Kidney tubule cell (primary cell): Measurements from ENCODE around the gene UBA5.
"Not testable (repeated sequence)": the region's sequence is repeated elsewhere in the genome, so short reads cannot be mapped to it uniquely, and the experiment has no call there.

Experiments used
- DNase-seq: peaks from one replicate; pipeline ENCODE4 v3.0.0-alpha.2; 2018; ENCODE audit warnings: low spot score

The UBA5 gene

DNA sequence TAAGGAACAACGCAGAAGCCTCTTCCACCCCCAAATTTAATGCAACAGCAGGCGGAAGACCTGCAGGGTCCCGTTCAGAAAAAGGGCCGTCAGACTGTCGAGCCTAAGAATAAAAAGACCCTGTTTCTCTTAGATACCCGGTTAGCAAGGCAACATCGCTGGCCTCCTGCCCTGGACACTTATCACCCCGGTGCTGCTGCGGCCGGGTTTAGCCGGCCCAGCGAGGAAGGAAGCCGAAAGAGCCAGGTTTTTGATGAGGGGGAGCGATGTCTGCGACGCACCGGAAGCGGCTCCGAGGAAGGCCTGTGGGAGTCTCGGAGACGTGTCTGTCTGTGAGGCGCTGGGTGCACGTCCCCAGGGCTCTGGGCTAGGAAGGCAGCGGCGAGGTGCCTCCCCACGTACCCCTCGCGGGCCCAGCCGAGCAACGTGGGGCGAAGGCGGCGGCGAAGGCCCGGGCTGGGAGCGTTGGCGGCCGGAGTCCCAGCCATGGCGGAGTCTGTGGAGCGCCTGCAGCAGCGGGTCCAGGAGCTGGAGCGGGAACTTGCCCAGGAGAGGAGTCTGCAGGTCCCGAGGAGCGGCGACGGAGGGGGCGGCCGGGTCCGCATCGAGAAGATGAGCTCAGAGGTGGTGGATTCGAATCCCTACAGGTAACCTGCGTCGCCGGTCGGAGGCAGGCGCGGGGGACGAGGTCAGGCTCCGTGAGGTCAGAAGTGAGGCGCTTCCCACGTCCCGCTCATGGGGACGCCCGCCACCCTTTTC, at the start of gene UBA5:
UBA5 (plus strand) TSS at position 278 of the 759 bp plus-strand sequence; CDS start at position 487, 209 bp downstream.
- DNase-seq: peak; percentile 77

DNA sequence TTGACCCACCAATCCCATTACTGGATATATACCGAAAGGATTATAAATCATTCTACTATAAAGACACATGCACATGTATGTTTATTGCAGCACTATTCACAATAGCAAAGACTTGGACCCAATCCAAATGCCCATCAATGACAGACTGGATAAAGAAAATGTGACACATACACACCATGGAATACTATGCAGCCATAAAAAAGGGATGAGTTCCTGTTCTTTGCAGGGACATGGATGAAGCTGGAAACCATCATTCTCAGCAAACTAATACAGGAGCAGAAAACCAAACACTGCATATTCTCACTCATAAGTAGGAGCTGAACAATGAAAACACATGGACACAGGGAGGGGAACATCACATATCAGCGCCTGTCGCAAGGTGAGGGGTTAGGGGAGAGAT, 44.8 kb upstream of the UBA5 start:
- not testable (repeated sequence) for DNase-seq

DNA sequence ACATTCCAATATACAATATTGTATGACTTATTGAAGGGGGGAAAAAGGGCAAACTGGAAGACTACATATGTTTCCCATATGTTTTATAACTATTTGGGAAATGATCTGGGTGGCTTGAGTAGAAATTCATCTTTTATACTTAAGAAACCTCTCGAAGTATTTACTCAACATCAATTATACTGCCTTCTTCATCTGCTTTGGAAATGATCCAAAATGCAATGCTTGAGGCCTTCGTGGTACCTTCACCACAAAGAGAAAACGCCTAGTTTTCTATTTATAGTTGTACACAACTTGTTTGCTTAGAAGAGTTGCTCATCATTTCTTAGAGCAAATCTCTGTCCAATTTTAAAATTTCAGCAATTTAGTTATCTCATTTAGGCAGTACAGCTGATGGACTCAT, 44.2 kb upstream of the UBA5 start:
- DNase-seq: no peak

DNA sequence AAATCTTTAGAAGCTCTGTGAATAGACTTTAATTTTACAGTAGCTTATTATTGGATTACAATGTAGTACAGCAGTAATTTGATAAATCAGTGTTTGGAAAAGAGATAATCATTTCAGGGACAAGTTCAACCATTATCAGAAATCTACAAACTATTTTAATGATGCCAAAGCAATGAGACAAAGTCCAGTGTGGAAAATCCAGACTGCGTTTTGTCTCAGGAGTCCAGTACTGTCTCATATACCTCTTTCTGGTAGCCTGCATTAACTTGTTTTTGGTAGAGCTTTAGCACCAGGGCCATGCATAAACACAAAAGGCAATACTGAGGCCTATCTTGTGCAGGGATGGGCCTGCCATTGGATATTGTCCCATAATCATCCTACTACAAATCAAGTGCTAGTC, 43.3 kb upstream of the UBA5 start:
- no peak for DNase-seq

- no peak for DNase-seq
These were observed 38.0 kb upstream of the UBA5 start for GRCh38 chr3:132622148-132622547.

- no peak for DNase-seq
These were observed 37.4 kb upstream of the UBA5 start for GRCh38 chr3:132622761-132623160.

GRCh38 chr3:132623646-132624045, 36.5 kb upstream of the UBA5 start:
- DNase-seq: no peak

- no peak for DNase-seq
These were observed 35.3 kb upstream of the UBA5 start for GRCh38 chr3:132624790-132625189.

- no peak for DNase-seq
These were observed 34.5 kb upstream of the UBA5 start for GRCh38 chr3:132625613-132626012.

DNA sequence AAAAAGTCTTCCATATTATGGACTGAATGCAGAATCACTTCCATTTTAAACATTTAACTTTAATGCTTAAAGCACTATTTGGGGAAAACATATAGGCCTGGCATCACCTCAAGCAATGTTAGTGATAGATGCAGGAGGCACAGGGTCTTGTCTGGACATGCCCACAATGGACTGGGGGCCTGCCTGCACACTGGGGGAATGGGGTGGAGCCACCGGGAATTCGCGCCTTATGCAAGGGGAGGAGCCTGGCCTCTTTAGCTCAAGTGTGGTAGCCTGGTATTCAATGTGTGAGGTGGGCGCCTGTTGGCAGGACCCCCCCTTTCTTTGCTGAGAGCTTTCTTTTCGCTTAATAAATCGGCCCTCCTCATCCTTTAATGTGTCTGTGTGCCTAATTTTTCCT, 33.2 kb upstream of the UBA5 start:
- DNase-seq: no peak

- no peak for DNase-seq
These were observed 32.0 kb upstream of the UBA5 start for GRCh38 chr3:132628157-132628556.

GRCh38 chr3:132629928-132630327, 30.2 kb upstream of the UBA5 start:
- DNase-seq: peak; percentile 62

GRCh38 chr3:132630612-132631011, 29.5 kb upstream of the UBA5 start:
- DNase-seq: no peak

GRCh38 chr3:132635052-132635451, 25.1 kb upstream of the UBA5 start:
- no peak for DNase-seq

GRCh38 chr3:132637590-132637989, 22.5 kb upstream of the UBA5 start:
- peak; percentile 67 for DNase-seq

DNA sequence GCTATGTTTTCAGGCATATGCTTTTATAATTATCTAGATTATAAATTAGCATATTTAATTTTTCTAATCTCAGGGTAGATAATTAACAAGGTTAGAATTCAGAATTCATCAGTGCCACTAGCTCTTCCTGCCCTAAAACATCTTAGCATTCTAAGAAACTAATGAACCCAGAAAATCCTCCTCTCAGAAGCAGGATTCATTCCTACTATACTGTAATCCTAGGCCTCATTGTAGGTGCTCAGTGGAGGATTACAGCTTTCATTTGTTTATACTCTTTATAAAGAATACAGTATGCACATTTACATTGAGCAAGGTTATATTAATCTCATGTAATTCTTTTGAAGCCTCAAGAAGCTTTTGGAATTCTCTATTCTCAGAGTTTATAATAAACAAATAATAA, 21.4 kb upstream of the UBA5 start:
- DNase-seq: peak; percentile 45

- DNase-seq: not testable (repeated sequence)
These were observed 18.7 kb upstream of the UBA5 start for GRCh38 chr3:132641427-132641826.

GRCh38 chr3:132641837-132642538, 18.1 kb upstream of the UBA5 start:
- peak; percentile 67 for DNase-seq

DNA sequence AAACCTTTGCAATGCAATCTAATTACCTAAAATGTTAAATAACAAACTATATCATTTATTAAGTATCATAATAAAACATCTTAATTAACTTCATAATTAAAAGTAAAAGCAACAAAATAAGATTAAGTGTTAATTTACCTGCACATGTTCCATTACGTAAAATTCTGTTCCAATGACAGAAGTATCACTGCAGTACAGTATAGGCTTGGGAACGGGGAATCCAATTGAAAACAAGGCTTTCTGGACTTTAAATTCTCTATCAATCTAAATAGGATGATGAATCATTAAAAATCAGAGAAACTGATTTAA, 17.6 kb upstream of the UBA5 start:
- DNase-seq: no peak

- no peak for DNase-seq
These were observed 16.8 kb upstream of the UBA5 start for GRCh38 chr3:132643366-132643765.

DNA sequence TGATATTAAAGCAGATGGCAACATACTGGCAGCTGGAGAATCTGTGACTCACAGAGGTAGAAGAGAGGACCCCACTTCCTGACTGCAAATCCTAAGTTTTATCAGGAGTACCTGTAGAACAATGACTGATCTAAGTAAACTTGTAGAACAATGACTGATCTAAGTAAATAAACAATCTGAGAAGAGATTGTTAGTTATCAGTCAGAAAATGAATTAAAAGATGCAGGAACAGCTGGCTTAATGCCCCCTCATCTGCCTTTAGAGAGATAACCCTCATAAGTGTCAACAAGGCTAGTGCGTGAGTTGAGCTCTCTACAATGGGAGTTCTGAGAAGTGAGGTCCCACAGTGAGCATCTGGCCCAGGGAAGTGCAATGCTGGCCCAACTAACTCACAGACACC, 15.1 kb upstream of the UBA5 start:
- DNase-seq: peak; percentile 29

GRCh38 chr3:132650153-132650552, 10.0 kb upstream of the UBA5 start:
- DNase-seq: no peak

DNA sequence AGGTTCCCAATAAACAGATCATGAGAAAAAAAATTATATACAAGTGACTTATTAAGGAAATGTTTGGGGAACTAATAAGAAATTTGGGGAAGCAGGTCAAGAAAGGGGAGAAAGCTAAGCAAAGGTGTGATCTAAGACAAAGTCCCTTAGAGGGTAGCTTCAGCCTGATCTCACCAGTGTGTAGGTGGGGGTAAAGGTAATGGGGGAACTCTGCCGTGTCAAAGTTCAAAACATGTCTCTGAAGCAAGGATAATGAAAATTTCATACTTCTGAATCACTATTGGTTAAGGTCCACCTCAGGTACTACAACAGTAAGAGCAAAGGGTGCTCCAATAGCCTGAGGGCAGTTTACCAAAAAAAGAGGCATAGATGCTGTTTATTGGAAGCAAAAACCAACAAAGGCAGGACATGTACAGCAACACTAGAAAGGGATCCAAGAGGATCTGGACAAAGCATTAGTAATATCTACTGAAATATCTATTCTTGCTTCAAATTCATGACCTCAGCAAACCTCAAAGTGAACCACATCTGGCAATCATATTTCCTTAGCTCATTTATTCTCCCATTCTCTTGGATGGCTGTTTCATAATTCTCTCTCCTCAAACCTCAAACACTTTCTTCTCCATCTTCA, 7.4 kb upstream of the UBA5 start:
- DNase-seq: no peak
